GM19324 (cell line): Measurements from ENCODE around the gene LGALS8.
"Not testable (repeated sequence)": the region's sequence is repeated elsewhere in the genome, so short reads cannot be mapped to it uniquely, and the experiment has no call there.

Source experiments
- ATAC-seq: cut with Tn5 transposase; IDR thresholded peaks from one replicate; pipeline ENCODE4 v1.9.1; 2021; ENCODE audit warnings: mild to moderate bottlenecking, moderate library complexity; ENCODE audit not compliant: unreplicated experiment, low FRiP score

Gene LGALS8

DNA sequence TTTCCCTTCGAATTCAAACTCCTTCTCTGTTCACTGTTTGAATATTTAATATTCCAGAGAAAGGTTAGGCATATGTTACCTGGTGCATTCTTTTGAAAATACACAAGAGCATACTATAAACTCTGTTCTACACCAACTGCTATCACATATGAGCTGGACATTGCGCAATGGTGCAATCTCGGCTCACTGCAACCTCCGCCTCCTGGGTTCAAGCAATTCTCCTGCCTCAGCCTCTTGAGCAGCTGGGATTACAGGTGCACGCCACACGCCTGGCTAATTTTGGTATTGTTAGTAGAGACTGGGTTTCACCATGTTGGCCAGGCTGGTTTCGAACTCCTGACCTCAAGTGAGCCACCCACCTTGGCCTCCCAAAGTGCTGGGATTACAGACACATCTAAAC, 53.3 kb downstream of the LGALS8 start:
- ATAC-seq = not testable (repeated sequence)

- ATAC-seq = no peak
Observed at GRCh38 chr1:236578661-236579060, 54.9 kb downstream of the LGALS8 start.

DNA sequence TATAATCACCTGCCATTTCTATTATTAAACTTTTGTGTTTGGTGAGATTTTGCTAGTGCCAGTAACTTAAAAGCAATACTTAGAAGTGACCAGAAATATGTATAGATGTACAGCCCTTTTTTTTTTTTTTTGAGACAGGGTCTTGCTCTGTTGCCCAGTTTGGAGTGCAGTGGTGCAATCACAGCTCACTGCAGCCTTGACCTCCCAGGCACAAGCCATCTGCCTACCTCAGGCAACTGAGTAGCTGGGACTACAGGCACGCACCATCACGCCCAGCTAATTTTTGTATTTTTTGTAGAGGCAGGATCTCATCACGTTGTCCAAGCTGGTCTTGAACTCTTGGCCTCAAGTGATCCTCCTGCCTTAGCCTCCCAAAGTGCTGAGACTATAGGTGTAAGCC, 56.6 kb downstream of the LGALS8 start:
- ATAC-seq = not testable (repeated sequence)

DNA sequence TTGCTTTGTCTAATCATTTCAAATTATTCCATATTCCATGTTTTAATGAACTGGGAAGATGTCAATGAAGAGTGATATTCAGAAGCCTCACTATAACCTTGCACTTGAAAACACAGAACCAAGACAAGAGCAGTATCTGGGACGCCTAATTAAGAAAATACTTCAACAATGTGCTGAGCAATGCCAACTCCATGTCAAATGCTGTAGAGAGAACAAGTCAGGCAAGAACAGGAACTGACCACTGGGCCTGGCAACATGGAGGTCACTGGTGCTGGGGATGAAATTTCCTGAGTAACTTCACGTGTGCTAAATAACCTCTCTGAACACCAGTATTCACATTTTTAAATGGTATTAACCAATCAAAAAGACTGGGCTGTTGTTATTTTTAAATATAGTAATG, 57.7 kb downstream of the LGALS8 start:
- no peak for ATAC-seq

GRCh38 chr1:236589531-236589930, 65.7 kb downstream of the LGALS8 start:
- no peak for ATAC-seq

GRCh38 chr1:236590553-236591150, 66.9 kb downstream of the LGALS8 start:
- no peak for ATAC-seq

- ATAC-seq = no peak
Observed at GRCh38 chr1:236602171-236602570, 78.4 kb downstream of the LGALS8 start.
